ENCODE data around the gene BEGAIN.
A peak's percentile ranks its signal among the peaks of the same experiment; 100 is the strongest.

BEGAIN gene

GRCh38 chr14:100571837-100572236 lies 15.4 kb downstream of the BEGAIN start:
- TF ChIP-seq, protein P1, sequence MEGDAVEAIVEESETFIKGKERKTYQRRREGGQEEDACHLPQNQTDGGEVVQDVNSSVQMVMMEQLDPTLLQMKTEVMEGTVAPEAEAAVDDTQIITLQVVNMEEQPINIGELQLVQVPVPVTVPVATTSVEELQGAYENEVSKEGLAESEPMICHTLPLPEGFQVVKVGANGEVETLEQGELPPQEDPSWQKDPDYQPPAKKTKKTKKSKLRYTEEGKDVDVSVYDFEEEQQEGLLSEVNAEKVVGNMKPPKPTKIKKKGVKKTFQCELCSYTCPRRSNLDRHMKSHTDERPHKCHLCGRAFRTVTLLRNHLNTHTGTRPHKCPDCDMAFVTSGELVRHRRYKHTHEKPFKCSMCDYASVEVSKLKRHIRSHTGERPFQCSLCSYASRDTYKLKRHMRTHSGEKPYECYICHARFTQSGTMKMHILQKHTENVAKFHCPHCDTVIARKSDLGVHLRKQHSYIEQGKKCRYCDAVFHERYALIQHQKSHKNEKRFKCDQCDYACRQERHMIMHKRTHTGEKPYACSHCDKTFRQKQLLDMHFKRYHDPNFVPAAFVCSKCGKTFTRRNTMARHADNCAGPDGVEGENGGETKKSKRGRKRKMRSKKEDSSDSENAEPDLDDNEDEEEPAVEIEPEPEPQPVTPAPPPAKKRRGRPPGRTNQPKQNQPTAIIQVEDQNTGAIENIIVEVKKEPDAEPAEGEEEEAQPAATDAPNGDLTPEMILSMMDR (IDR thresholded peaks at IDR 0.05; ENCODE audit: low read depth, low read length) = no peak
- no peak for DNase-seq (ENCODE audit: low read depth in 2 of 2)
- H3K4me3 ChIP-seq (replicated peaks in 1 of 2; ENCODE audit: low read depth in 2 of 2, low read length in 2 of 2) = no peak overlapping the region

GRCh38 chr14:100570726-100571454 lies 16.3 kb downstream of the BEGAIN start:
- TF ChIP-seq, protein P1 (IDR thresholded peaks at IDR 0.05; ENCODE audit: low read depth, low read length) = no peak
- DNase-seq (ENCODE audit: low read depth in 2 of 2) = no peak
- no peak overlapping the region for H3K4me3 ChIP-seq (replicated peaks in 1 of 2; ENCODE audit: low read depth in 2 of 2, low read length in 2 of 2)

DNA sequence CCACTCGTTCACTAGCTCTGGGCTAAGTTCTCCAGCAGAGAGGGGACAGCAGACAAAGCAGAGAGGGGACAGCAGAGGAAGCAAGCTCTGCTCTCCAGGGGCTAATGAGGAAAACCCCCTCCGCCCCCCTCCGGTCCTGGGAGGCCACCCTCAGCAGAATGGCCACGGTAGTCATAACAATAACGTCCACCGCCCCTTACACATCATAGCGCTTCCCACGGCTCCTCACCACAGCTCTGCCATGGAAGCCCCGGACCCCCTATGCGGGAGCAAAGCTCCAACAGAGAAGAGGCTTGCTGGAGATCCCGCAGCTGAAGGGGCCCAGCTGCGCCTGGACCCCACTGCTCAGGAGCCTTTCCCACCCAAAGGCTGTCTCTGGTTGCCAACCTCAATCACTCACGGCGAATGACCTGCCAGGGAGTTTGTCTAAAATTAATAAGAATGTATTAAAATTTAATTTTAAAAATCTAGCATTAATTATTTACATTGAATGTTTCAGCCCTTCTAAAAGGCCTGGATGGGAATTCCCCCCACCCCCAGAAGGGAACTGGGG lies 17.4 kb downstream of the BEGAIN start:
- TF ChIP-seq, protein P1 (IDR thresholded peaks at IDR 0.05; ENCODE audit: low read depth, low read length) = no peak
- no peak overlapping the region for H3K4me3 ChIP-seq (replicated peaks in 1 of 2; ENCODE audit: low read depth in 2 of 2, low read length in 2 of 2)
- DNase-seq (ENCODE audit: low read depth in 2 of 2) = no peak

DNA sequence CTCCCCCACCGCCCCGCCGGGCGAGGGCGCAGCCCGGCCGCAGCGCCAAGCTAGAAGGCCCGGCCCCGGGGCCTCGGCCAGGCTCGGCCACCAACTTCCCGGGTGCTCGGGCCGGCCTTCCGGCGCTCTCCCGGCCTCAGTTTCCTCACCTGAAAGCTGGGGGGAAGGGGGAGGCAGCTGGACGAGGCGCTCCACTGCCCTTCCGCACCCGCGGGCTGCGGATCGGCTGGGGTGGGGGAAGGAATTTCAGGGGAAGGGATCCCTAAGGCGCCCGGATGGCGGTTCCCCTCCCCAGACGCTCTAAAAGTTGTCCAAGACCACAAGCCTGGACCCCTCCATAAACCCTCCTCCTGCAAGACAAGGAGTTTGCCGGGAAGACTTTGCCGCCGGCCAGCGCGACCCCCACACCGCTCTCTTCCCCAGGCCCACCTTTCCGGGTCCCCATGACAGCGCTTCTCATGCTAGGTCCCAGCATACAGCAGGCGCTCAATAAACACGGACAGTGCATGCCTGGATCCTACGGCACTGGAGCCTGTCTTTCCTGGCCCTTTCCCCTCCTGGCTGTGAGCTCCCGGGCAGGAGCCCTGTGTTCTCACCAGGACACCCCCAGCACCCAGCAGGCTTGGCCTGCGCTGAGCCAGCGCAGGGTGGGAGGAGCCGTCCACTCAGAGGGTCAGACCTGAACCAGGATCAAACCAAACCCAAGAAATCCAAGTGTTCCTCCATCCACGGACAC lies 18.1 kb downstream of the BEGAIN start:
- no peak for DNase-seq (ENCODE audit: low read depth in 2 of 2)
- TF ChIP-seq, protein P1 (IDR thresholded peaks at IDR 0.05; ENCODE audit: low read depth, low read length) = no peak
- H3K4me3 ChIP-seq (replicated peaks in 1 of 2; ENCODE audit: low read depth in 2 of 2, low read length in 2 of 2) = peak overlapping the region in 1 of 2 donors; percentile 13

GRCh38 chr14:100568164-100568997 lies 18.8 kb downstream of the BEGAIN start:
- peak overlapping the region in 1 of 2 donors; percentile 35 for H3K4me3 ChIP-seq (replicated peaks in 1 of 2; ENCODE audit: low read depth in 2 of 2, low read length in 2 of 2)
- TF ChIP-seq, protein P1 (IDR thresholded peaks at IDR 0.05; ENCODE audit: low read depth, low read length) = no peak
- no peak for DNase-seq (ENCODE audit: low read depth in 2 of 2)

DNA sequence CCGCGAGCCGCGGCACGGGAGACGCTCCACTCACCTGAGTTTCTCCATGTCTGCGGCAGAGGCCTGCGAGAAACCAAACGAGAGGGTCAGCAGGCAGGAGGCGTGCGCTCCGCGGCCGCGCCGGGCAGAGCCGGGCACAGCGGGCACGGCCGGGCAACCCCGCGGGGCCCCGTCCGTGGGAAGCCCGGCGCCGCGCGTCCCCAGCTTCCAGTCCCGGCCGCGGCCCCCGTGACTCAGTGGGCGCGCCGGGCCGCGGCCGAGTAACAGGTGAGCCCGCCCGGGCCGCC lies 19.4 kb downstream of the BEGAIN start:
- H3K4me3 ChIP-seq (replicated peaks in 1 of 2; ENCODE audit: low read depth in 2 of 2, low read length in 2 of 2) = no peak overlapping the region
- DNase-seq (ENCODE audit: low read depth in 2 of 2) = no peak
- TF ChIP-seq, protein P1 (IDR thresholded peaks at IDR 0.05; ENCODE audit: low read depth, low read length) = no peak

All from cardiac fibroblast (primary cell).